IMR-90 (cell line): ENCODE data around the gene MLLT3. TPM values are rescaled to one million over a fixed set of nuclear protein-coding genes. Genes with fewer than 3 reads are reported as not detected.

ENCODE experiments used
- ATAC-seq: fragments of 200-7000 bp; cut with Tn5 transposase; 2 replicates; pipeline ENCODE4 v1.9.1; 2020; ENCODE audit warnings: low read depth, mild to moderate bottlenecking, moderate library complexity
- BruUV-seq: library from RNA; stranded (reverse); fragments of 400-500 nt; replicated peaks from 2 replicates; lab custom pipeline; 2021; lab: Mats Ljungman, UMichigan
- CTCF ChIA-PET: fragments of 300-600 bp; formaldehyde crosslinking; extraction: SDS; loops from one replicate; lab custom pipeline; 2021; ENCODE audit warnings: antibody characterized with exemption; lab: Yijun Ruan, JAX
- POLR2A ChIA-PET: fragments of 300-600 bp; sonication (Branson Sonifier 250); formaldehyde crosslinking; loops from one replicate; lab custom pipeline; 2022; ENCODE audit warnings: antibody characterized with exemption; ENCODE audit not compliant: unreplicated experiment; lab: Charles Lee
- DNase-seq: peaks from one replicate; pipeline ENCODE4 v3.0.0; 2013
- H2AFZ ChIP-seq: replicated peaks from 2 replicates; pipeline ENCODE3; 2013; ENCODE audit warnings: low read length, mild to moderate bottlenecking; ENCODE audit not compliant: poor library complexity
- H2AK5ac ChIP-seq: 2 replicates; pipeline ENCODE4 v1.6.1; 2013; ENCODE audit warnings: low read depth, low read length, inconsistent platforms
- H2AK9ac ChIP-seq: replicated peaks from 2 replicates; pipeline ENCODE3; 2013; ENCODE audit warnings: mild to moderate bottlenecking, low read depth, low read length, moderate library complexity; ENCODE audit not compliant: poor library complexity
- H2BK120ac ChIP-seq: 2 replicates; pipeline ENCODE4 v1.6.1; 2013; ENCODE audit warnings: low read depth, low read length, inconsistent platforms
- H2BK15ac ChIP-seq: 3 replicates; pipeline ENCODE4 v1.6.1; 2013; ENCODE audit warnings: low read depth, low read length, inconsistent platforms
- H2BK20ac ChIP-seq: 2 replicates; pipeline ENCODE4 v1.6.1; 2013; ENCODE audit warnings: low read depth, mild to moderate bottlenecking, inconsistent platforms, low read length, moderate library complexity
- H2BK5ac ChIP-seq: 2 replicates; pipeline ENCODE4 v1.6.1; 2013; ENCODE audit warnings: mild to moderate bottlenecking, low read depth, low read length, inconsistent platforms; ENCODE audit not compliant: poor library complexity, severe bottlenecking
- H3K14ac ChIP-seq: replicated peaks from 2 replicates; pipeline ENCODE4 v1.6.1; 2013; ENCODE audit warnings: low read depth, low read length, inconsistent platforms
- H3K18ac ChIP-seq: 2 replicates; pipeline ENCODE4 v1.6.1; 2013; ENCODE audit warnings: low read depth, low read length, control low read depth
- H3K23ac ChIP-seq: 2 replicates; pipeline ENCODE4 v1.6.1; 2013; ENCODE audit warnings: low read depth, low read length, inconsistent platforms
- H3K27ac ChIP-seq: 2 replicates; pipeline ENCODE4 v1.5.1; 2013; ENCODE audit warnings: mild to moderate bottlenecking, control low read depth, low read length; ENCODE audit not compliant: insufficient read depth
- H3K27me3 ChIP-seq: 2 replicates; pipeline ENCODE4 v1.6.1; 2013; ENCODE audit warnings: low read length; ENCODE audit not compliant: control insufficient read depth, insufficient read depth
- H3K36me3 ChIP-seq: 2 replicates; pipeline ENCODE4 v1.6.1; 2013; ENCODE audit warnings: low read length, mixed read lengths; ENCODE audit not compliant: control insufficient read depth, insufficient read depth
- H3K4ac ChIP-seq: 2 replicates; pipeline ENCODE4 v1.6.1; 2013; ENCODE audit warnings: low read depth, low read length, inconsistent platforms
- H3K4me1 ChIP-seq: 2 replicates; pipeline ENCODE4 v1.6.1; 2013; ENCODE audit warnings: low read length, mixed read lengths; ENCODE audit not compliant: control insufficient read depth, insufficient read depth
- H3K4me2 ChIP-seq: 2 replicates; pipeline ENCODE4 v1.6.1; 2013; ENCODE audit warnings: low read depth, mild to moderate bottlenecking, control low read depth, low read length, moderate library complexity
- H3K4me3 ChIP-seq: 2 replicates; pipeline ENCODE4 v1.5.1; 2013; ENCODE audit warnings: low read depth, mild to moderate bottlenecking, control low read depth, low read length, moderate library complexity; ENCODE audit not compliant: insufficient read depth
- H3K56ac ChIP-seq: 2 replicates; pipeline ENCODE4 v1.6.1; 2013; ENCODE audit warnings: low read length, inconsistent platforms; ENCODE audit not compliant: insufficient read depth; ENCODE audit errors: extremely low read depth
- H3K79me1 ChIP-seq, 2 experiments: 2 replicates each; pipeline ENCODE4 v1.6.1; 2013; ENCODE audit warnings: low read length in 2 of 2, inconsistent platforms in 1 of 2, low read depth in 1 of 2
- H3K9ac ChIP-seq: 2 replicates; pipeline ENCODE4 v1.6.1; 2013; ENCODE audit warnings: low read depth, low read length, control low read depth
- H3K9me1 ChIP-seq: 2 replicates; pipeline ENCODE4 v1.6.1; 2013; ENCODE audit warnings: low read length, inconsistent platforms; ENCODE audit not compliant: insufficient read depth
- H3K9me3 ChIP-seq: 2 replicates; pipeline ENCODE4 v1.6.1; 2013; ENCODE audit warnings: low read length; ENCODE audit not compliant: control insufficient read depth, insufficient read depth
- H4K20me1 ChIP-seq: 2 replicates; pipeline ENCODE4 v1.6.1; 2013; ENCODE audit warnings: low read length, inconsistent platforms; ENCODE audit not compliant: insufficient read depth
- H4K5ac ChIP-seq: 2 replicates; pipeline ENCODE4 v1.6.1; 2013; ENCODE audit warnings: mild to moderate bottlenecking, low read depth, low read length, control low read depth
- H4K8ac ChIP-seq, 2 experiments: 2 replicates each; pipeline ENCODE4 v1.6.1; 2013; ENCODE audit warnings: low read depth in 2 of 2, low read length in 2 of 2, control low read depth in 1 of 2, inconsistent platforms in 1 of 2
- H4K91ac ChIP-seq: 2 replicates; pipeline ENCODE4 v1.6.1; 2013; ENCODE audit warnings: low read depth, low read length, inconsistent platforms; ENCODE audit not compliant: insufficient read depth
- CEBPB ChIP-seq: IDR thresholded peaks from 2 replicates; pipeline ENCODE4 v1.6.1; 2012; ENCODE audit warnings: low read depth, low read length, improper control_type of control experiment
- CHD1 ChIP-seq: IDR thresholded peaks from 2 replicates; pipeline ENCODE4 v1.6.1; 2012; ENCODE audit warnings: low read depth, low read length, improper control_type of control experiment
- RAD21 ChIP-seq: IDR thresholded peaks from 2 replicates; pipeline ENCODE4 v1.6.1; 2012; ENCODE audit warnings: low read length, improper control_type of control experiment
- RCOR1 ChIP-seq: IDR thresholded peaks from 2 replicates; pipeline ENCODE4 v1.6.1; 2012; ENCODE audit warnings: mild to moderate bottlenecking, low read length, improper control_type of control experiment; ENCODE audit not compliant: insufficient replicate concordance
- RFX5 ChIP-seq: IDR thresholded peaks from 2 replicates; pipeline ENCODE4 v1.8.0; 2012; ENCODE audit warnings: low read depth, mild to moderate bottlenecking, low read length, moderate library complexity
- WGBS, 2 experiments: methylation state at CpG; one replicate each; pipeline versions ENCODE4 v1.1.5 to v1.1.7; 2013; ENCODE audit warnings: missing lambda C conversion rate in 2 of 2; ENCODE audit not compliant: insufficient read length in 1 of 2; ENCODE audit errors: extremely low coverage in 2 of 2; 5-methylcytosine and 5-hydroxymethylcytosine counted together
- dilution Hi-C: fragments of 300-500 bp; cut with HindIII; formaldehyde crosslinking; loops from one replicate; pipeline ENCODE4 v1.14.3; 2018; ENCODE audit warnings: low sequenced_read_pairs; ENCODE audit not compliant: unreplicated experiment
- in situ Hi-C: fragments of 300-500 bp; cut with MboI; formaldehyde crosslinking; loops from 3 replicates; pipeline ENCODE4 v1.14.3; 2019; ENCODE audit warnings: low sequenced_read_pairs, inconsistent platforms, mixed read lengths
- intact Hi-C: fragments of 100-400 bp; cut with micrococcal nuclease; formaldehyde crosslinking; loops from 2 replicates; pipeline ENCODE4 v1.10.0; 2022
- polyA plus RNA-seq, 3 experiments: library from polyadenylated mRNA; depleted of rRNA; stranded (reverse); fragments of >200 nt; gene quantifications; 2 replicates each; pipeline ENCODE4 v1.2.3, GENCODE V29; 2012; ENCODE audit warnings: low replicate concordance in 1 of 3
- total RNA-seq: library from RNA; depleted of rRNA; stranded (reverse); fragments of >200 nt; gene quantifications from 2 replicates; pipeline ENCODE4 v1.2.3, GENCODE V29; 2012

Gene MLLT3
- total and polyA plus RNA-seq, 2 of the 4 experiments (the other 2 are of a cell fraction): 10.4 to 21.1 TPM

- H3K14ac ChIP-seq: no peak overlapping the region
- no peak overlapping the region for H3K27ac ChIP-seq
- no peak overlapping the region for H3K9ac ChIP-seq
- no peak overlapping the region for H2BK20ac ChIP-seq
- H3K23ac ChIP-seq: no peak overlapping the region
- no peak overlapping the region for H3K56ac ChIP-seq
- no peaks in the 10 kb centered on the region for H3K27me3 ChIP-seq
- H4K20me1 ChIP-seq: no peaks in the 10 kb centered on the region
- DNase-seq (no peak), ATAC-seq (no peak)
- POLR2A ChIA-PET: no interaction called here
- no peak overlapping the region for H2BK5ac ChIP-seq
- H2BK120ac ChIP-seq: no peak overlapping the region
- H4K8ac ChIP-seq: no peak overlapping the region
- CTCF ChIA-PET: interaction anchor here (0.8 kb wide), 1 partner anchor 9 kb away, joined by 4 read pairs; no protein-coding TSS in a partner anchor
- H3K9me3 ChIP-seq: no peaks in the 10 kb centered on the region
- H4K5ac ChIP-seq: no peak overlapping the region
- no peak overlapping the region for H3K4ac ChIP-seq
- no peak overlapping the region for H3K18ac ChIP-seq
- no CpG with 5 or more reads among the region's 2 CpGs for WGBS, 2 experiments
- TF ChIP-seq CHD1 (no peak), CEBPB (no peak), RCOR1 (no peak), RAD21 (no peak), RFX5 (no peak)
- no TSS peak for BruUV-seq
- H3K4me2 ChIP-seq: no peak overlapping the region
- no peaks in the 10 kb centered on the region for H3K36me3 ChIP-seq
- no peak overlapping the region for H2AFZ ChIP-seq
- peaks cover 0 to 8% of the 10 kb centered on the region in 2 experiments; a peak in 2 of 4 replicates for H3K79me1 ChIP-seq
- H4K91ac ChIP-seq: no peak overlapping the region
- no peaks in the 10 kb centered on the region for H3K9me1 ChIP-seq
- H2AK9ac ChIP-seq: no peak overlapping the region
- no peaks in the 10 kb centered on the region for H3K4me1 ChIP-seq
- in situ Hi-C loops: no loop called here
- no peak overlapping the region for H2AK5ac ChIP-seq
- no peak overlapping the region for H2BK15ac ChIP-seq
- dilution Hi-C loops: no loop called here
- H3K4me3 ChIP-seq: no peak overlapping the region
- intact Hi-C loops: no loop called here
Measured at GRCh38 chr9:20426019-20426418, 196.3 kb downstream of the MLLT3 start.
